SW 1271 (cell line): Measurements from ENCODE around the gene HMGXB3.

ENCODE experiments used
- DNase-seq, 2 experiments: peaks; one replicate each; lab custom pipeline; 2025; lab: John Stamatoyannopoulos, UW

Gene HMGXB3

GRCh38 chr5:150092159-150092787 is 91.7 kb downstream of the HMGXB3 start:
- DNase-seq: no peak

DNA sequence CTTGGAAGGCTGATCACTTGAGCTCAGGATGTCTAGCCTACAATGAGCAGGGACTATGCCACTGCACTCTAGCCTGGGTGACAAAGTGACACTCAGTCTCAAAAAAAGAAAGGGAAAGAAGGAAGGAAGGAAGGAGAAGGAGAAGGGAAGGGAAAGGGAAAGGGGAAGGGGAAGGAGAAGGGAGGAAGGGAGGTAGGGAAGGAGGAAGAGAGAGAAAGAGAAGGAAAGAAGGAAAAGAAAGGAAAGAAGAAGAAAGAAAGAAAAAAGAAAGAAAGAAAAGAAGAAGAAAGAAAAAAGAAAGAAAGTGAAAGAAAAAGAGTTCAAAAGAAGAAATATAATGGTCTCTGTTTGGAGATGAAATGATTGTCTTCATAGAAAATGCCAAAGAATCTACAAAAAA is 96.6 kb downstream of the HMGXB3 start:
- DNase-seq: no peak

GRCh38 chr5:150101023-150101422 is 100.5 kb downstream of the HMGXB3 start:
- DNase-seq: no peak
